ENCODE data around the gene RELL1. TPM values are rescaled to one million over a fixed set of nuclear protein-coding genes. Genes with fewer than 3 reads are reported as not detected.
A peak's percentile ranks its signal among the peaks of the same experiment; 100 is the strongest.
"Not testable (repeated sequence)": the region's sequence is repeated elsewhere in the genome, so short reads cannot be mapped to it uniquely, and the experiment has no call there.

Gene RELL1
- total RNA-seq, 2 experiments from 2014 or later: 53.5 to 62.3 TPM

DNA sequence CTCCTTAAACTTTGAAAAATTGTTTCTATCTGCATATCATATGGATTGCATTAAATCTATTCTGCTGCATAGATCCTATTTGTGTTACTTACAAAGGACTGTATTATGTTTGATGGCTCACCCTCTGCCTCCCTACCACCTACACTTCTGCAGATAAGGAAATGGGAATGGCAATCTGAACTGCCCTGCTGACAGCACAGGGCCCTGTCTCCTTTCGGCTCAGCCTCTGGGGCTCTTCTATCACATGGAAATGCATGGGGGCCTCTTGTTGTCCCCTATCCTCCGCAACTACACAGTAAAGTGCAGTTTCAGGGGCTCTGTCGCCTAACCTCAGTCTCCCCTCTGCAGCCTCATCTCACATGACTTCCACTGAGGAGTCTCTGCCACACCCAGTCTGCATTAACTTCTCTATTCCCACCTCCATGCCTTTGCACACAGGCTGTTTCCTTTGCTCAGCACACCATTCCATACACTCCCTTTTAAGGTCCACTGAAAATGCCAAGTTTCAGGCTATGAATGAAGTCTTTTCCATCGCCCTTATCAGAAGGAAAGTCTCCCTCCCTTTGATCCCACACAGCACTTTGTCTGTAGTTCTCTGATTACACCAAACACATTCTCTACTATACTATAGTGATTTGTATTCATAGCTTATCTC is 12.5 kb downstream of the RELL1 start:
- H2AFZ ChIP-seq (ENCODE audit: low read length): no peak overlapping the region
- peaks cover 56% of the 10 kb centered on the region for H3K4me1 ChIP-seq (ENCODE audit: insufficient read depth, low read length, poor library complexity, severe bottlenecking)
- ChIA-PET POLR2A (interaction anchor here (0.6 to 3.5 kb wide), 7 partner anchors 8 to 1464 kb away, joined by 3 to 14 read pairs (median 5); no protein-coding TSS in a partner anchor), CTCF (ENCODE audit: unreplicated experiment) (no interaction called here)
- intact Hi-C loops (cut with micrococcal nuclease; ENCODE audit: unreplicated experiment): no loop called here
- no peak for DNase-seq (ENCODE audit: low spot score)
- peaks cover 34% of the 10 kb centered on the region for H3K36me3 ChIP-seq (ENCODE audit: insufficient read depth, low read length)
- TF ChIP-seq, protein P1, sequence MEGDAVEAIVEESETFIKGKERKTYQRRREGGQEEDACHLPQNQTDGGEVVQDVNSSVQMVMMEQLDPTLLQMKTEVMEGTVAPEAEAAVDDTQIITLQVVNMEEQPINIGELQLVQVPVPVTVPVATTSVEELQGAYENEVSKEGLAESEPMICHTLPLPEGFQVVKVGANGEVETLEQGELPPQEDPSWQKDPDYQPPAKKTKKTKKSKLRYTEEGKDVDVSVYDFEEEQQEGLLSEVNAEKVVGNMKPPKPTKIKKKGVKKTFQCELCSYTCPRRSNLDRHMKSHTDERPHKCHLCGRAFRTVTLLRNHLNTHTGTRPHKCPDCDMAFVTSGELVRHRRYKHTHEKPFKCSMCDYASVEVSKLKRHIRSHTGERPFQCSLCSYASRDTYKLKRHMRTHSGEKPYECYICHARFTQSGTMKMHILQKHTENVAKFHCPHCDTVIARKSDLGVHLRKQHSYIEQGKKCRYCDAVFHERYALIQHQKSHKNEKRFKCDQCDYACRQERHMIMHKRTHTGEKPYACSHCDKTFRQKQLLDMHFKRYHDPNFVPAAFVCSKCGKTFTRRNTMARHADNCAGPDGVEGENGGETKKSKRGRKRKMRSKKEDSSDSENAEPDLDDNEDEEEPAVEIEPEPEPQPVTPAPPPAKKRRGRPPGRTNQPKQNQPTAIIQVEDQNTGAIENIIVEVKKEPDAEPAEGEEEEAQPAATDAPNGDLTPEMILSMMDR (conservative IDR thresholded peaks at IDR 0.05; ENCODE audit: low read length): no peak
- no peak for TF ChIP-seq EZH2phosphoT487 (IDR thresholded peaks at IDR 0.05; ENCODE audit: borderline replicate concordance, low read depth, low read length)
- no TSS peak for BruUV-seq (replicated peaks)
- H3K9me2 ChIP-seq (ENCODE audit: insufficient read depth, low read length): no peaks in the 10 kb centered on the region
- no peaks in the 10 kb centered on the region for H3K9me3 ChIP-seq (ENCODE audit: low read length)
- H3K27ac ChIP-seq (ENCODE audit: low read depth, low read length, poor library complexity, severe bottlenecking): peak overlapping the region; percentile 94
- peak overlapping the region; percentile 77 for H3K4me2 ChIP-seq (ENCODE audit: low read length)
- peaks cover 80% of the 10 kb centered on the region for H3K79me2 ChIP-seq (ENCODE audit: insufficient read depth, low read depth, low read length)
- H3K4me3 ChIP-seq (ENCODE audit: low read depth, low read length, poor library complexity, severe bottlenecking): no peak overlapping the region
- H4K20me1 ChIP-seq (ENCODE audit: insufficient read depth, low read length): peaks cover 4% of the 10 kb centered on the region; the same call in 1 of the 2 replicates

DNA sequence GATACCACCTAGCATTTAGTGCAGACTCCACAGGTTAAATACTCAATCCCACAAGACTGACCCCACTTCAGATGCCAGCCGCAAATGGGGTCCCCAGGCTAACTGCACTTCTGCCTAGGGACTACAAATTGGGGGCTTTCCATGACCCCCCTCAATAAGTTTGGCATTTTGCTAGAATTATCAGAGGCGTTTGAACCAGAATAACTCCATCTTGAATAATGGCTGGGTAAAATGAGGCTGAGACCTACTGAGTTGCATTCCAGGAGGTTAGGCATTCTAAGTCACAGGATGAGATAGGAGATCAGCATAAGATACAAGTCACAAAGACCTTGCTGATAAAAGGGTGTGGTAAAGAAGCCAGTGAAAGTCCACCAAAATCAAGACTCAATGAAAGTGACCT is 15.1 kb downstream of the RELL1 start:
- H3K9me2 ChIP-seq (ENCODE audit: insufficient read depth, low read length): no peaks in the 10 kb centered on the region
- peaks cover 43% of the 10 kb centered on the region for H3K4me1 ChIP-seq (ENCODE audit: insufficient read depth, low read length, poor library complexity, severe bottlenecking)
- DNase-seq (ENCODE audit: low spot score): no peak
- peaks cover 26% of the 10 kb centered on the region for H3K36me3 ChIP-seq (ENCODE audit: insufficient read depth, low read length)
- no peaks in the 10 kb centered on the region for H3K9me3 ChIP-seq (ENCODE audit: low read length)
- ChIA-PET POLR2A (interaction anchor here (0.7 kb wide), 1 partner anchor 80 kb away, joined by 3 read pairs; no protein-coding TSS in a partner anchor), CTCF (ENCODE audit: unreplicated experiment) (no interaction called here)
- no peak overlapping the region for H3K4me3 ChIP-seq (ENCODE audit: low read depth, low read length, poor library complexity, severe bottlenecking)
- TF ChIP-seq, protein P1 (conservative IDR thresholded peaks at IDR 0.05; ENCODE audit: low read length): no peak
- TF ChIP-seq EZH2phosphoT487 (IDR thresholded peaks at IDR 0.05; ENCODE audit: borderline replicate concordance, low read depth, low read length): no peak
- no TSS peak for BruUV-seq (replicated peaks)
- H4K20me1 ChIP-seq (ENCODE audit: insufficient read depth, low read length): peaks cover 10% of the 10 kb centered on the region
- no peak overlapping the region for H3K27ac ChIP-seq (ENCODE audit: low read depth, low read length, poor library complexity, severe bottlenecking)
- H2AFZ ChIP-seq (ENCODE audit: low read length): no peak overlapping the region
- no peak overlapping the region for H3K4me2 ChIP-seq (ENCODE audit: low read length)
- H3K79me2 ChIP-seq (ENCODE audit: insufficient read depth, low read depth, low read length): peaks cover 73% of the 10 kb centered on the region
- intact Hi-C loops (cut with micrococcal nuclease; ENCODE audit: unreplicated experiment): no loop called here

DNA sequence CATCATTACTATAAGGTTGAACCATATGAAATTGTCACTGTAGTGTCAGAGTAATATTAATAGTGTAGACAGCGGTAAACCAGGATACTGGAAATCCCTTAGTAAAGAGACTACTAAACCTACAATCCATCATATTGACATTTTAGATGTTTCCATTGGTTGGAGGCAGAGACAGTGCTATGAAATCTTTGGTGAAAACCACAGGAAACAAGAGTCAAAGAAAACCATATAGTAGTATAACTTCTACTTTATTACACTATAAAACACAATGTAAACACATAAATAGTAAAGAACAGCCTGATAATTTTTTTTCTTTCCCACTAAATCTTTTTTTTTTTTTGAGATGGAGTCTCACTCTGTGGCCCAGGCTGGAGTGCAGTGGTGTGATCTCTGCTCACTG is 15.9 kb downstream of the RELL1 start:
- POLR2A ChIA-PET: interaction anchor here (0.7 kb wide), 1 partner anchor 81 kb away, joined by 3 read pairs; no protein-coding TSS in a partner anchor
- H3K79me2 ChIP-seq (ENCODE audit: insufficient read depth, low read depth, low read length): peaks cover 71% of the 10 kb centered on the region

DNA sequence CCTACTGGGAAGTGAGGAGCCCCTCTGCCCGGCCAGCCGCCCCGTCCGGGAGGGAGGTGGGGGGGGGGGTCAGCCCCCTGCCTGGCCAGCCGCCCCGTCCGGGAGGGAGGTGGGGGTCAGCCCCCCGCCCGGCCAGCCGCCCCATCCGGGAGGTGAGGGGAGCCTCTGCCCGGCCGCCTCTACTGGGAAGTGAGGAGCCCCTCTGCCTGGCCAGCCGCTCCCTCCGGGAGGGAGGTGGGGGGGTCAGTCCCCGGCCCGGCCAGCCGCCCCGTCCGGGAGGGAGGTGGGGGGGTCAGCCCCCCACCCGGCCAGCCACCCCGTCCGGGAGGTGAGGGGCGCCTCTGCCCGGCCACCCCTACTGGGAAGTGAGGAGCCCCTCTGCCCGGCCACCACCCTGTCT is 17.1 kb downstream of the RELL1 start:
- Histone ChIP-seq H4K20me1 (ENCODE audit: insufficient read depth, low read length) (peaks cover 17% of the 10 kb centered on the region), H3K4me1 (ENCODE audit: insufficient read depth, low read length, poor library complexity, severe bottlenecking) (peaks cover 24% of the 10 kb centered on the region), H3K36me3 (ENCODE audit: insufficient read depth, low read length) (peaks cover 17% of the 10 kb centered on the region), H3K79me2 (ENCODE audit: insufficient read depth, low read depth, low read length) (peaks cover 60% of the 10 kb centered on the region)
- H3K9me3 ChIP-seq (ENCODE audit: low read length); H3K4me3 ChIP-seq (ENCODE audit: low read depth, low read length, poor library complexity, severe bottlenecking); H3K4me2 ChIP-seq (ENCODE audit: low read length); BruUV-seq (replicated peaks); intact Hi-C loops (cut with micrococcal nuclease; ENCODE audit: unreplicated experiment); DNase-seq (ENCODE audit: low spot score); H2AFZ ChIP-seq (ENCODE audit: low read length); H3K9me2 ChIP-seq (ENCODE audit: insufficient read depth, low read length); POLR2A ChIA-PET; CTCF ChIA-PET (ENCODE audit: unreplicated experiment); H3K27ac ChIP-seq (ENCODE audit: low read depth, low read length, poor library complexity, severe bottlenecking): not testable (repeated sequence)

More for the DNA sequence above, 15.9 kb downstream of the RELL1 start:
- H3K4me3 ChIP-seq (ENCODE audit: low read depth, low read length, poor library complexity, severe bottlenecking): no peak overlapping the region
- H3K4me1 ChIP-seq (ENCODE audit: insufficient read depth, low read length, poor library complexity, severe bottlenecking): peaks cover 35% of the 10 kb centered on the region
- no peak overlapping the region for H3K27ac ChIP-seq (ENCODE audit: low read depth, low read length, poor library complexity, severe bottlenecking)
- H4K20me1 ChIP-seq (ENCODE audit: insufficient read depth, low read length): peaks cover 16% of the 10 kb centered on the region
- TF ChIP-seq, protein P1 (conservative IDR thresholded peaks at IDR 0.05; ENCODE audit: low read length): no peak
- no peak for TF ChIP-seq EZH2phosphoT487 (IDR thresholded peaks at IDR 0.05; ENCODE audit: borderline replicate concordance, low read depth, low read length)
- CTCF ChIA-PET (ENCODE audit: unreplicated experiment): no interaction called here
- intact Hi-C loops (cut with micrococcal nuclease; ENCODE audit: unreplicated experiment): no loop called here
- no peak overlapping the region for H2AFZ ChIP-seq (ENCODE audit: low read length)
- H3K9me2 ChIP-seq (ENCODE audit: insufficient read depth, low read length): no peaks in the 10 kb centered on the region
- no peak for DNase-seq (ENCODE audit: low spot score)
- H3K4me2 ChIP-seq (ENCODE audit: low read length): no peak overlapping the region
- no peaks in the 10 kb centered on the region for H3K9me3 ChIP-seq (ENCODE audit: low read length)
- peaks cover 23% of the 10 kb centered on the region for H3K36me3 ChIP-seq (ENCODE audit: insufficient read depth, low read length)
- no TSS peak for BruUV-seq (replicated peaks)
